Fibroblast of skin of left quadriceps (primary cell): Measurements from ENCODE around the gene ADAMTS4.

Experiments used
- DNase-seq, 2 experiments: peaks; one replicate each; pipeline ENCODE4 v3.0.0-alpha.2; 2013; ENCODE audit warnings: low read depth in 2 of 2

The ADAMTS4 gene

GRCh38 chr1:161219078-161219892 is 20.4 kb upstream of the ADAMTS4 start:
- no peak for DNase-seq

GRCh38 chr1:161218301-161219077 is 19.6 kb upstream of the ADAMTS4 start:
- DNase-seq: no peak

- DNase-seq: no peak
Measured at GRCh38 chr1:161217831-161218230, 19.0 kb upstream of the ADAMTS4 start.

GRCh38 chr1:161216945-161217712 is 18.3 kb upstream of the ADAMTS4 start:
- DNase-seq: no peak

- no peak for DNase-seq
Measured at GRCh38 chr1:161215076-161215475, 16.2 kb upstream of the ADAMTS4 start, which contains the start of gene FCER1G. Gene FCER1G, plus strand, starts transcription at chr1:161215295. Its CDS starts 27 bp downstream, at chr1:161215322.

- no peak for DNase-seq
Measured at GRCh38 chr1:161214369-161214768, 15.5 kb upstream of the ADAMTS4 start.

- DNase-seq: no peak
Measured at GRCh38 chr1:161209790-161210409, 11.0 kb upstream of the ADAMTS4 start.

GRCh38 chr1:161207173-161207572 is 8.3 kb upstream of the ADAMTS4 start:
- DNase-seq: no peak

GRCh38 chr1:161206411-161207140 is 7.7 kb upstream of the ADAMTS4 start:
- DNase-seq: no peak

- peak; percentile 98 for DNase-seq
Measured at GRCh38 chr1:161201836-161202712, 3.2 kb upstream of the ADAMTS4 start, which contains the start of gene NDUFS2. Gene NDUFS2, plus strand, starts transcription at chr1:161202367. Its CDS starts 19 bp downstream, at chr1:161202386.

GRCh38 chr1:161200992-161201835 is 2.4 kb upstream of the ADAMTS4 start:
- DNase-seq: no peak

GRCh38 chr1:161200421-161200991 is 1.7 kb upstream of the ADAMTS4 start:
- DNase-seq: no peak

- DNase-seq: no peak
Measured at GRCh38 chr1:161199506-161200139, 769 bp upstream of the ADAMTS4 start.

GRCh38 chr1:161198194-161198896 is 509 bp downstream of the ADAMTS4 start:
- DNase-seq: no peak

- no peak for DNase-seq
Measured at GRCh38 chr1:161197560-161198193, 1.2 kb downstream of the ADAMTS4 start.

GRCh38 chr1:161196521-161197451 is 2.1 kb downstream of the ADAMTS4 start:
- DNase-seq: peak; percentile 85 to 87
